Measurements from ENCODE around the gene NUCB2. TPM values are rescaled to one million over a fixed set of nuclear protein-coding genes. Genes with fewer than 3 reads are reported as not detected.

The NUCB2 gene
- polyA plus RNA-seq, 3 donors = 8.6 to 41.3 (median 31.4) TPM

DNA sequence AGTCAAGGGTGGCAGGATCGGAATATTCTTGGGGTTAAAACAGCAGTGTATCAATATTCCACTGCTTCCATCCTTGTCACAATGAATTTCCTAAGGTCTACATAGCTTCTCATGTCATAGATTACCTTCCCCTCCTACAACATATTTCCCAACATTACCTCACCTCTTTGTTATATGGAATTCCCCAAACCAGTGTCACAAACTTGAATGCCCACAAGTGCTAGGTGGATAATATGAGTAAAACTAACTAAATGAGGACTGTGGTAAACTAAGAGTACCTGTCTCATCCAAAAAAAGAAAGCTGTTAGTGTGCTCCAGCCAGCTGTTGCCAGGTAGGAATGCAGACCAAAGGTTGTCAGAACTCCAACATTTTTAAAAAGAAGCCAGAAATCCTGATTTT, 17.0 kb upstream of the NUCB2 start:
- DNase-seq = no peak
- no peak overlapping the region for H2AFZ ChIP-seq (ENCODE audit: insufficient read depth, low read depth, low read length, poor library complexity, severe bottlenecking)
- no peaks in the 10 kb centered on the region for H3K9me3 ChIP-seq (replicated peaks in 1 of 2; ENCODE audit: control insufficient read depth in 1 of 2, insufficient read depth in 1 of 2, low read length in 2 of 2)
- TF ChIP-seq CTCF (IDR thresholded peaks at IDR 0.05) = no peak
- H3K27ac Mint-ChIP-seq = no peak overlapping the region
- H3K4me3 Mint-ChIP-seq = no peak overlapping the region
- H3K27me3 Mint-ChIP-seq (ENCODE audit: low read depth in 3 of 3) = peaks cover 2 to 7% (median 2%) of the 10 kb centered on the region in 3 donors
- H3K4me3 ChIP-seq (replicated peaks in 1 of 3; ENCODE audit: low read depth in 2 of 3, low read length in 3 of 3) = no peak overlapping the region
- WGBS (ENCODE audit: insufficient coverage) = no CpG with 5 or more reads among the region's 1 CpG
- H3K4me1 Mint-ChIP-seq = peaks cover 9% of the 10 kb centered on the region
- no peaks in the 10 kb centered on the region for H3K36me3 ChIP-seq (replicated peaks in 1 of 2; ENCODE audit: control insufficient read depth in 1 of 2, insufficient read depth in 2 of 2, low read length in 2 of 2)
- no peaks in the 10 kb centered on the region for H3K79me2 ChIP-seq (ENCODE audit: insufficient read depth, low read length)
- no peaks in the 10 kb centered on the region for H3K36me3 Mint-ChIP-seq
- H3K27ac ChIP-seq (ENCODE audit: low read depth in 1 of 2, low read length in 2 of 2) = no peak overlapping the region
- no peaks in the 10 kb centered on the region for H4K20me1 ChIP-seq (ENCODE audit: insufficient read depth, low read length)
- intact Hi-C loops (cut with micrococcal nuclease) = no loop called here
- H3K9me3 Mint-ChIP-seq = peaks cover 0 to 3% (median 0%) of the 10 kb centered on the region in 7 donors
- no peaks in the 10 kb centered on the region for H3K4me1 ChIP-seq (ENCODE audit: control insufficient read depth in 1 of 2, insufficient read depth in 2 of 2, low read length in 2 of 2)
- H3K9ac ChIP-seq (ENCODE audit: insufficient read depth, low read length, poor library complexity, severe bottlenecking) = no peak overlapping the region
- H3K4me2 ChIP-seq (replicated peaks; ENCODE audit: extremely low read depth, low read length, poor library complexity, severe bottlenecking) = no peak overlapping the region
- H3K27me3 ChIP-seq (ENCODE audit: control insufficient read depth in 2 of 2, insufficient read depth in 2 of 2, low read length in 2 of 2) = no peaks in the 10 kb centered on the region

GRCh38 chr11:17260020-17260419, 16.5 kb upstream of the NUCB2 start:
- intact Hi-C loops (cut with micrococcal nuclease) = no loop called here
- Histone ChIP-seq H3K79me2 (ENCODE audit: insufficient read depth, low read length) (no peaks in the 10 kb centered on the region), H2AFZ (ENCODE audit: insufficient read depth, low read depth, low read length, poor library complexity, severe bottlenecking) (no peak overlapping the region), H3K4me1 (ENCODE audit: control insufficient read depth in 1 of 2, insufficient read depth in 2 of 2, low read length in 2 of 2) (no peaks in the 10 kb centered on the region), H3K9ac (ENCODE audit: insufficient read depth, low read length, poor library complexity, severe bottlenecking) (no peak overlapping the region), H3K4me2 (replicated peaks; ENCODE audit: extremely low read depth, low read length, poor library complexity, severe bottlenecking) (no peak overlapping the region), H3K27ac (ENCODE audit: low read depth in 1 of 2, low read length in 2 of 2) (no peak overlapping the region), H3K9me3 (replicated peaks in 1 of 2; ENCODE audit: control insufficient read depth in 1 of 2, insufficient read depth in 1 of 2, low read length in 2 of 2) (no peaks in the 10 kb centered on the region), H4K20me1 (ENCODE audit: insufficient read depth, low read length) (no peaks in the 10 kb centered on the region), H3K36me3 (replicated peaks in 1 of 2; ENCODE audit: control insufficient read depth in 1 of 2, insufficient read depth in 2 of 2, low read length in 2 of 2) (no peaks in the 10 kb centered on the region), H3K4me3 (replicated peaks in 1 of 3; ENCODE audit: low read depth in 2 of 3, low read length in 3 of 3) (no peak overlapping the region), H3K27me3 (ENCODE audit: control insufficient read depth in 2 of 2, insufficient read depth in 2 of 2, low read length in 2 of 2) (no peaks in the 10 kb centered on the region)
- H3K36me3 Mint-ChIP-seq = no peaks in the 10 kb centered on the region
- peaks cover 11% of the 10 kb centered on the region for H3K4me1 Mint-ChIP-seq
- DNase-seq = peak in 1 of 3 donors; percentile 46
- peaks cover 0 to 3% (median 0%) of the 10 kb centered on the region in 7 donors for H3K9me3 Mint-ChIP-seq
- H3K27me3 Mint-ChIP-seq (ENCODE audit: low read depth in 3 of 3) = peaks cover 2 to 7% (median 2%) of the 10 kb centered on the region in 3 donors
- no peak overlapping the region for H3K4me3 Mint-ChIP-seq
- no peak overlapping the region for H3K27ac Mint-ChIP-seq
- no peak for TF ChIP-seq CTCF (IDR thresholded peaks at IDR 0.05)

Measured in CD14-positive monocyte (primary cell).